Left ventricle myocardium inferior (tissue), 1 donor: ENCODE data around the gene PLEKHA7. TPM values are rescaled to one million over a fixed set of nuclear protein-coding genes. Genes with fewer than 3 reads are reported as not detected.
A peak's percentile ranks its signal among the peaks of the same experiment; 100 is the strongest.

Experiments
- DNase-seq: peaks from one replicate; pipeline ENCODE4 v3.0.0-alpha.2; 2020
- H3K27ac ChIP-seq: fragments of 200-600 bp; replicated peaks from 2 replicates; pipeline ENCODE4 v1.8.0; 2021
- H3K27me3 ChIP-seq: fragments of 200-600 bp; 2 replicates; pipeline ENCODE4 v1.8.0; 2021; ENCODE audit warnings: low read depth
- H3K36me3 ChIP-seq: fragments of 200-600 bp; 2 replicates; pipeline ENCODE4 v1.8.0; 2021
- H3K4me1 ChIP-seq: fragments of 200-600 bp; 2 replicates; pipeline ENCODE4 v1.8.0; 2021
- H3K4me3 ChIP-seq: fragments of 200-600 bp; 2 replicates; pipeline ENCODE4 v1.8.0; 2021; ENCODE audit warnings: mild to moderate bottlenecking, moderate library complexity
- H3K9me3 ChIP-seq: fragments of 200-600 bp; replicated peaks from 2 replicates; pipeline ENCODE4 v1.8.0; 2021
- CTCF ChIP-seq: fragments of 200-600 bp; IDR thresholded peaks from 2 replicates; pipeline ENCODE4 v1.8.0; 2021; ENCODE audit warnings: antibody characterized with exemption, mild to moderate bottlenecking, borderline replicate concordance
- intact Hi-C: fragments of 100-400 bp; cut with micrococcal nuclease; formaldehyde crosslinking; loops from one replicate; pipeline ENCODE4 v1.11.0; 2022
- total RNA-seq: library from RNA; stranded (reverse); fragmentation: NEBNext Ultra II Directional; extraction: Animal tissue kit (Norgen Biotek cat#: 25700); gene quantifications from one replicate; pipeline ENCODE4 v1.2.1, GENCODE V29; 2021
- donor health status: DM: no; HTN: yes; CAD: no; lungs with severe emphysema.

Gene PLEKHA7
- total RNA-seq, 1 donor from 2014 or later, result 33.2 TPM

- H3K27me3 ChIP-seq, result no peaks in the 10 kb centered on the region
- H3K9me3 ChIP-seq, result no peaks in the 10 kb centered on the region
- H3K4me3 ChIP-seq, result no peak overlapping the region
- peaks cover 61% of the 10 kb centered on the region for H3K4me1 ChIP-seq
- no peak for TF ChIP-seq CTCF
- peak overlapping the region; percentile 68 for H3K27ac ChIP-seq
- intact Hi-C loops, result no loop called here
- no peak for DNase-seq
- H3K36me3 ChIP-seq, result peaks cover 12% of the 10 kb centered on the region
Observed at GRCh38 chr11:16854979-16855378, 159.2 kb downstream of the PLEKHA7 start.

- Histone ChIP-seq H3K36me3 (peaks cover 14% of the 10 kb centered on the region), H3K27me3 (no peaks in the 10 kb centered on the region), H3K27ac (peak overlapping the region; percentile 50), H3K9me3 (no peaks in the 10 kb centered on the region), H3K4me3 (no peak overlapping the region), H3K4me1 (peaks cover 53% of the 10 kb centered on the region)
- no peak for DNase-seq
- intact Hi-C loops, result no loop called here
- TF ChIP-seq CTCF, result no peak
Observed at GRCh38 chr11:16853859-16854258, 160.4 kb downstream of the PLEKHA7 start.

- H3K27ac ChIP-seq, result peak overlapping the region; percentile 50
- no peaks in the 10 kb centered on the region for H3K27me3 ChIP-seq
- TF ChIP-seq CTCF, result no peak
- H3K4me1 ChIP-seq, result peaks cover 51% of the 10 kb centered on the region
- intact Hi-C loops, result no loop called here
- H3K36me3 ChIP-seq, result peaks cover 14% of the 10 kb centered on the region
- H3K4me3 ChIP-seq, result no peak overlapping the region
- no peak for DNase-seq
- H3K9me3 ChIP-seq, result no peaks in the 10 kb centered on the region
Observed at GRCh38 chr11:16853266-16853665, 160.9 kb downstream of the PLEKHA7 start.

- no peaks in the 10 kb centered on the region for H3K27me3 ChIP-seq
- no peak overlapping the region for H3K27ac ChIP-seq
- DNase-seq, result no peak
- H3K9me3 ChIP-seq, result no peaks in the 10 kb centered on the region
- no peak for TF ChIP-seq CTCF
- H3K4me3 ChIP-seq, result no peak overlapping the region
- intact Hi-C loops, result no loop called here
- H3K4me1 ChIP-seq, result peaks cover 13% of the 10 kb centered on the region
- H3K36me3 ChIP-seq, result peaks cover 27% of the 10 kb centered on the region
Observed at GRCh38 chr11:16846305-16846704, 167.9 kb downstream of the PLEKHA7 start.

- Histone ChIP-seq H3K36me3 (peaks cover 29% of the 10 kb centered on the region), H3K27me3 (no peaks in the 10 kb centered on the region), H3K4me3 (no peak overlapping the region), H3K9me3 (no peaks in the 10 kb centered on the region), H3K4me1 (peaks cover 13% of the 10 kb centered on the region), H3K27ac (no peak overlapping the region)
- intact Hi-C loops, result no loop called here
- TF ChIP-seq CTCF, result no peak
- DNase-seq, result no peak
Observed at GRCh38 chr11:16844268-16844771, 169.9 kb downstream of the PLEKHA7 start.

GRCh38 chr11:16843294-16843693, 170.9 kb downstream of the PLEKHA7 start:
- peaks cover 13% of the 10 kb centered on the region for H3K4me1 ChIP-seq
- intact Hi-C loops, result no loop called here
- DNase-seq, result no peak
- H3K9me3 ChIP-seq, result no peaks in the 10 kb centered on the region
- TF ChIP-seq CTCF, result no peak
- H3K27ac ChIP-seq, result no peak overlapping the region
- H3K27me3 ChIP-seq, result no peaks in the 10 kb centered on the region
- H3K4me3 ChIP-seq, result no peak overlapping the region
- H3K36me3 ChIP-seq, result peaks cover 29% of the 10 kb centered on the region
